DOHH2 (cell line): ENCODE measurements around the gene UBE2L5.

Source experiments
- EZH2phosphoT487 ChIP-seq: fragments of 200-600 bp; sonication (generic); IDR thresholded peaks from 2 replicates; pipeline ENCODE4 v1.6.1; 2017; ENCODE audit warnings: borderline replicate concordance, mild to moderate bottlenecking, antibody characterized with exemption, low read length, moderate library complexity, mixed read lengths
- TF ChIP-seq, protein P1 (sequence below): fragments of 200-600 bp; sonication (generic); IDR thresholded peaks from one replicate; pipeline ENCODE4 v1.5.1; 2014; ENCODE audit warnings: antibody characterized with exemption, mild to moderate bottlenecking, low read depth, low read length; ENCODE audit not compliant: poor library complexity, severe bottlenecking

DNA sequence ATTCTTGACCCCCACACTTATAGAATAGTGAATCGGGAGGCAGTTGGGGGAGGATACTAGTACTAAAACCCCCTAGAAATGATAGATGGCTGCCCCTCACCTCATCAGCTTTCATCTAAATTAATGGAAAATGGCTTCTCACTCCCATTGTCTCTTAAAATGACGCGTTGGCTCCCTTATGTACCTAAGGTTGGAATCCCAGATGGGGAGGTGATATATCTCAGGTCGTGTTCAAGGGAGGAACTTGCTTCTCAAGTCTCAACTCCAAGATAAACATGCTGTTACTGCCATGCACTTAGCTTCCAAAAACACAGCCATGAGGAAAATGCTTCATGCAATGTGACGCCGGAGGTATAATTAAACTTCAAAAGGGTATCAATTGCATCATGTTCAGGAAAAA is 18.8 kb upstream of the UBE2L5 start:
- TF ChIP-seq, protein P1, sequence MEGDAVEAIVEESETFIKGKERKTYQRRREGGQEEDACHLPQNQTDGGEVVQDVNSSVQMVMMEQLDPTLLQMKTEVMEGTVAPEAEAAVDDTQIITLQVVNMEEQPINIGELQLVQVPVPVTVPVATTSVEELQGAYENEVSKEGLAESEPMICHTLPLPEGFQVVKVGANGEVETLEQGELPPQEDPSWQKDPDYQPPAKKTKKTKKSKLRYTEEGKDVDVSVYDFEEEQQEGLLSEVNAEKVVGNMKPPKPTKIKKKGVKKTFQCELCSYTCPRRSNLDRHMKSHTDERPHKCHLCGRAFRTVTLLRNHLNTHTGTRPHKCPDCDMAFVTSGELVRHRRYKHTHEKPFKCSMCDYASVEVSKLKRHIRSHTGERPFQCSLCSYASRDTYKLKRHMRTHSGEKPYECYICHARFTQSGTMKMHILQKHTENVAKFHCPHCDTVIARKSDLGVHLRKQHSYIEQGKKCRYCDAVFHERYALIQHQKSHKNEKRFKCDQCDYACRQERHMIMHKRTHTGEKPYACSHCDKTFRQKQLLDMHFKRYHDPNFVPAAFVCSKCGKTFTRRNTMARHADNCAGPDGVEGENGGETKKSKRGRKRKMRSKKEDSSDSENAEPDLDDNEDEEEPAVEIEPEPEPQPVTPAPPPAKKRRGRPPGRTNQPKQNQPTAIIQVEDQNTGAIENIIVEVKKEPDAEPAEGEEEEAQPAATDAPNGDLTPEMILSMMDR, result no peak
- no peak for TF ChIP-seq EZH2phosphoT487
